Measurements from ENCODE around the gene STK10.

Gene STK10

GRCh38 chr5:172224996-172225395, 37.0 kb upstream of the STK10 start:
- TF ChIP-seq YY1 (IDR thresholded peaks at IDR 0.05; ENCODE audit: low read depth) (no peak), ZBTB7A (IDR thresholded peaks at IDR 0.05; ENCODE audit: low read depth) (no peak), TAF1 (IDR thresholded peaks at IDR 0.05; ENCODE audit: low read depth) (no peak), USF1 (IDR thresholded peaks at IDR 0.05) (no peak), EP300 (IDR thresholded peaks at IDR 0.05; ENCODE audit: borderline replicate concordance) (no peak), MAX (IDR thresholded peaks at IDR 0.05) (no peak), RAD21 (IDR thresholded peaks at IDR 0.05; ENCODE audit: low read depth) (no peak), NFIC (IDR thresholded peaks at IDR 0.05) (no peak), FOXM1 (IDR thresholded peaks at IDR 0.05; ENCODE audit: borderline replicate concordance, low read depth) (no peak), TEAD4 (IDR thresholded peaks at IDR 0.05) (no peak), EGR1 (IDR thresholded peaks at IDR 0.05) (no peak), TCF12 (IDR thresholded peaks at IDR 0.05; ENCODE audit: low read depth) (no peak), CEBPB (IDR thresholded peaks at IDR 0.05) (no peak), CREB1 (IDR thresholded peaks at IDR 0.05; ENCODE audit: low read depth) (no peak)
- TF ChIP-seq, protein P1, sequence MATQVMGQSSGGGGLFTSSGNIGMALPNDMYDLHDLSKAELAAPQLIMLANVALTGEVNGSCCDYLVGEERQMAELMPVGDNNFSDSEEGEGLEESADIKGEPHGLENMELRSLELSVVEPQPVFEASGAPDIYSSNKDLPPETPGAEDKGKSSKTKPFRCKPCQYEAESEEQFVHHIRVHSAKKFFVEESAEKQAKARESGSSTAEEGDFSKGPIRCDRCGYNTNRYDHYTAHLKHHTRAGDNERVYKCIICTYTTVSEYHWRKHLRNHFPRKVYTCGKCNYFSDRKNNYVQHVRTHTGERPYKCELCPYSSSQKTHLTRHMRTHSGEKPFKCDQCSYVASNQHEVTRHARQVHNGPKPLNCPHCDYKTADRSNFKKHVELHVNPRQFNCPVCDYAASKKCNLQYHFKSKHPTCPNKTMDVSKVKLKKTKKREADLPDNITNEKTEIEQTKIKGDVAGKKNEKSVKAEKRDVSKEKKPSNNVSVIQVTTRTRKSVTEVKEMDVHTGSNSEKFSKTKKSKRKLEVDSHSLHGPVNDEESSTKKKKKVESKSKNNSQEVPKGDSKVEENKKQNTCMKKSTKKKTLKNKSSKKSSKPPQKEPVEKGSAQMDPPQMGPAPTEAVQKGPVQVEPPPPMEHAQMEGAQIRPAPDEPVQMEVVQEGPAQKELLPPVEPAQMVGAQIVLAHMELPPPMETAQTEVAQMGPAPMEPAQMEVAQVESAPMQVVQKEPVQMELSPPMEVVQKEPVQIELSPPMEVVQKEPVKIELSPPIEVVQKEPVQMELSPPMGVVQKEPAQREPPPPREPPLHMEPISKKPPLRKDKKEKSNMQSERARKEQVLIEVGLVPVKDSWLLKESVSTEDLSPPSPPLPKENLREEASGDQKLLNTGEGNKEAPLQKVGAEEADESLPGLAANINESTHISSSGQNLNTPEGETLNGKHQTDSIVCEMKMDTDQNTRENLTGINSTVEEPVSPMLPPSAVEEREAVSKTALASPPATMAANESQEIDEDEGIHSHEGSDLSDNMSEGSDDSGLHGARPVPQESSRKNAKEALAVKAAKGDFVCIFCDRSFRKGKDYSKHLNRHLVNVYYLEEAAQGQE (IDR thresholded peaks at IDR 0.05; ENCODE audit: low read depth), result no peak

DNA sequence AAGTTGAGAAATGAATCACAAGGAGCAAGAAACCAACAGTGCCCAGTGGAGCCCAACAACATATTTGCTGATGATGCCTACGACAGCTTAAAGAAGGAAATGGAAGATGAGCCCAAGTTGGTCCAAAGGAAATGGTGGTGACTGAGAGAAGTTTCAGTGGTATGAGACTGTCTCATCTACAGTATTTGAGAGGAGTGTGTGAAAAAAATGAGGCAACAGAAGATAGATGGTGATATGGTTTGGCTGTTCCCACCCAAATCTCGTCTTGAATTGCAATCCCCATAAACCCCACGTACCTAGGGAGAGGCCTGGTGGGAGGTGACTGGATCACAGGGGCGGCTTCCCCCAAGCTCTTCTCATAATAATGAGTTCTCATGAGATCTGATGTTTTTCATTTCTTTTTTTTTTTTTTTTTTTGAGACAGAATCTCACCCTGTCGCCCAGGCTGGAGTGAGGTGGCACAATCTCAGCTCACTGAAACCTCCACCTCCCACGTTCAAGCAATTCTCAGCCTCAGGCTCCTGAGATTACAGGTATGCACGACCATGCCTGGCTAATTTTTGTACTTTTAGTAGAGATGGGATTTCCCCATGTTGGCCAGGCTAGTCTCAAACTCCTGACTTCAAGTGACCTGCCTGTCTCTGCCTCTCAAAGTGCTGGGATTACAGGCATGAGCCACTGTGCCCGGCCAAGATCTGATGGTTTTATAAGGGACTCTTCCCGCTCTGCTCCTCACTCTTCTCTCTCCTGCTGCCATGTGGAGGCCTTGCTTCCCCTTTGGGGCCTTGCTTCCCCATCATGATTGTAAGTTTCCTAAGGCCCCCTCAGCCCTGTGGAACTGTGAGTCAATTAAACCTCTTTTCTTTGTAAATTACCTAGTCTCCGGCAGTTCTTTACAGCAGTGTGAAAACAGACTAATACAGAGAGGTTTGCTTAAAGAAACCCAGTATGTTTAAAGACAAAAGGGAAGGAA, 36.2 kb upstream of the STK10 start:
- no peak for TF ChIP-seq EGR1 (IDR thresholded peaks at IDR 0.05)
- TF ChIP-seq, protein P1 (IDR thresholded peaks at IDR 0.05; ENCODE audit: low read depth), result no peak
- no peak for TF ChIP-seq ZBTB7A (IDR thresholded peaks at IDR 0.05; ENCODE audit: low read depth)
- TF ChIP-seq MAX (IDR thresholded peaks at IDR 0.05), result no peak
- no peak for TF ChIP-seq USF1 (IDR thresholded peaks at IDR 0.05)
- TF ChIP-seq RAD21 (IDR thresholded peaks at IDR 0.05; ENCODE audit: low read depth), result no peak
- no peak for TF ChIP-seq CEBPB (IDR thresholded peaks at IDR 0.05)
- no peak for TF ChIP-seq TAF1 (IDR thresholded peaks at IDR 0.05; ENCODE audit: low read depth)
- no peak for TF ChIP-seq CREB1 (IDR thresholded peaks at IDR 0.05; ENCODE audit: low read depth)
- no peak for TF ChIP-seq TCF12 (IDR thresholded peaks at IDR 0.05; ENCODE audit: low read depth)
- TF ChIP-seq FOXM1 (IDR thresholded peaks at IDR 0.05; ENCODE audit: borderline replicate concordance, low read depth), result no peak
- TF ChIP-seq EP300 (IDR thresholded peaks at IDR 0.05; ENCODE audit: borderline replicate concordance), result no peak
- no peak for TF ChIP-seq TEAD4 (IDR thresholded peaks at IDR 0.05)
- TF ChIP-seq NFIC (IDR thresholded peaks at IDR 0.05), result no peak
- TF ChIP-seq YY1 (IDR thresholded peaks at IDR 0.05; ENCODE audit: low read depth), result no peak

DNA sequence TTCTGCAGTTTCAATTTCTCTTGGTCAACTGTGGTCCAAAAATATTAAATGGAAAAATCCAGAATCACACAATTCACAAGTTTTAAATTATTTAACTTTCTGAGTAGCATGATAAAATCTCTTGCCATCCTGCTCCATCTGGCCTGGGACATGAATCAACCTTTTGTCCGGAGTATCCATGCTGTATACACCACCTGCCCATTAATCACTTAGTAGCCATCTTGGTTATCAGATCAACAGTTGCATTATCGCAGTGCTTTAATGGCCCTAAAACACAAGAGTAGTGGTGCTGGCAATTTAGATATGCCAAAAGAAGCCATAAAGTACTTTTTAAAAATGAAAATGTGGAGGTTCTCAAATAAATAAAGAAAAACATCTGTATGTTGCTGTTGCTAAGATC, 31.3 kb upstream of the STK10 start:
- no peak for TF ChIP-seq MAX (IDR thresholded peaks at IDR 0.05)
- no peak for TF ChIP-seq EGR1 (IDR thresholded peaks at IDR 0.05)
- TF ChIP-seq FOXM1 (IDR thresholded peaks at IDR 0.05; ENCODE audit: borderline replicate concordance, low read depth), result no peak
- TF ChIP-seq, protein P1 (IDR thresholded peaks at IDR 0.05; ENCODE audit: low read depth), result no peak
- no peak for TF ChIP-seq RAD21 (IDR thresholded peaks at IDR 0.05; ENCODE audit: low read depth)
- TF ChIP-seq TAF1 (IDR thresholded peaks at IDR 0.05; ENCODE audit: low read depth), result no peak
- no peak for TF ChIP-seq ZBTB7A (IDR thresholded peaks at IDR 0.05; ENCODE audit: low read depth)
- TF ChIP-seq CREB1 (IDR thresholded peaks at IDR 0.05; ENCODE audit: low read depth), result no peak
- no peak for TF ChIP-seq EP300 (IDR thresholded peaks at IDR 0.05; ENCODE audit: borderline replicate concordance)
- no peak for TF ChIP-seq NFIC (IDR thresholded peaks at IDR 0.05)
- no peak for TF ChIP-seq CEBPB (IDR thresholded peaks at IDR 0.05)
- no peak for TF ChIP-seq USF1 (IDR thresholded peaks at IDR 0.05)
- TF ChIP-seq TEAD4 (IDR thresholded peaks at IDR 0.05), result no peak
- TF ChIP-seq YY1 (IDR thresholded peaks at IDR 0.05; ENCODE audit: low read depth), result no peak
- no peak for TF ChIP-seq TCF12 (IDR thresholded peaks at IDR 0.05; ENCODE audit: low read depth)

Measured in Ishikawa (cell line).